ENCODE measurements around the gene TADA2B.

TADA2B gene

GRCh38 chr4:7003879-7004240 is 39.3 kb upstream of the TADA2B start:
- Histone ChIP-seq H4K20me1 (peaks cover 47 to 100% (median 100%) of the 10 kb centered on the region in 11 experiments), H3K4me1 (peaks cover 0 to 23% (median 12%) of the 10 kb centered on the region in 10 experiments; a peak in 11 of 20 replicates), H3K4me3 (no peak overlapping the region), H3K9me3 (replicated peaks in 1 of 11) (no peaks in the 10 kb centered on the region), H3K9ac (peak overlapping the region in 1 of 11 experiments; percentile 12; a peak in 2 of 22 replicates), H3K27ac (no peak overlapping the region), H3K4me2 (peak overlapping the region in 1 of 11 experiments; percentile 18; a peak in 1 of 22 replicates), H3K36me3 (peaks cover 100% of the 10 kb centered on the region in 11 experiments), H3K27me3 (no peaks in the 10 kb centered on the region)
- TF ChIP-seq Cebpa-rat (IDR thresholded peaks at IDR 0.05), result no peak

DNA sequence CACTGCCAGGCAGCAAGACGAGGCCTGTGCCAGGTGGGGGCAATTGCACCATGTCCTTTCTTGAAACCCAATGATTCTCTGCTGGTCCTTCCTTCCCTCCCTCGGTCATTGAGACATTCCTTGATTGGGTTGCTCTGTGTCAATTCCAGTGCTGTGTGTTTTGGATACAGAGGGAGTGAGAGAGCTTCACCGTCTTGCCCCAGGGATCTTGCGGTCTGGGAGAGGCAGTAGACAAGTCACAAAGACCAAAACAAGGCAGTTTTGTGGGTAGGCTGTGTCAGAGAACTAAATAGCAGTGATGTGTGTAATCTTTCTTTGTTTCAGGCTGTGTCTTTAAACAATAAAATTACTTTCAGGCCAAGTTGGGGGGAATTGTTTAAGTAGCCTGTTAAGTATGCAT is 38.8 kb upstream of the TADA2B start:
- no peak for TF ChIP-seq Cebpa-rat (IDR thresholded peaks at IDR 0.05)
- no peak overlapping the region for H3K27ac ChIP-seq
- peaks cover 50 to 100% (median 100%) of the 10 kb centered on the region in 11 experiments for H4K20me1 ChIP-seq
- H3K4me1 ChIP-seq, result peaks cover 0 to 23% (median 10%) of the 10 kb centered on the region in 10 experiments; a peak in 11 of 20 replicates
- peaks cover 100% of the 10 kb centered on the region in 11 experiments for H3K36me3 ChIP-seq
- no peak overlapping the region for H3K4me2 ChIP-seq
- H3K9ac ChIP-seq, result no peak overlapping the region; a peak in 1 of 22 replicates
- H3K9me3 ChIP-seq (replicated peaks in 1 of 11), result no peaks in the 10 kb centered on the region
- H3K27me3 ChIP-seq, result no peaks in the 10 kb centered on the region
- no peak overlapping the region for H3K4me3 ChIP-seq

- H3K36me3 ChIP-seq, result peaks cover 100% of the 10 kb centered on the region in 11 experiments
- no peak overlapping the region for H3K4me3 ChIP-seq
- H4K20me1 ChIP-seq, result peaks cover 55 to 100% (median 100%) of the 10 kb centered on the region in 11 experiments
- H3K4me1 ChIP-seq, result peaks cover 0 to 23% (median 13%) of the 10 kb centered on the region in 10 experiments; a peak in 12 of 20 replicates
- H3K4me2 ChIP-seq, result no peak overlapping the region
- no peaks in the 10 kb centered on the region for H3K27me3 ChIP-seq
- H3K27ac ChIP-seq, result no peak overlapping the region
- no peaks in the 10 kb centered on the region for H3K9me3 ChIP-seq (replicated peaks in 1 of 11)
- no peak for TF ChIP-seq Cebpa-rat (IDR thresholded peaks at IDR 0.05)
- no peak overlapping the region; a peak in 1 of 22 replicates for H3K9ac ChIP-seq
Observed at GRCh38 chr4:7005571-7005970, 37.6 kb upstream of the TADA2B start.

GRCh38 chr4:7006411-7006810 is 36.8 kb upstream of the TADA2B start:
- H3K9ac ChIP-seq, result no peak overlapping the region
- no peaks in the 10 kb centered on the region for H3K9me3 ChIP-seq (replicated peaks in 1 of 11)
- H3K27me3 ChIP-seq, result no peaks in the 10 kb centered on the region
- H3K36me3 ChIP-seq, result peaks cover 100% of the 10 kb centered on the region in 11 experiments
- H3K27ac ChIP-seq, result no peak overlapping the region
- H4K20me1 ChIP-seq, result peaks cover 53 to 100% (median 100%) of the 10 kb centered on the region in 11 experiments
- no peak overlapping the region for H3K4me3 ChIP-seq
- peaks cover 0 to 26% (median 18%) of the 10 kb centered on the region in 10 experiments; a peak in 14 of 20 replicates for H3K4me1 ChIP-seq
- no peak overlapping the region for H3K4me2 ChIP-seq
- TF ChIP-seq Cebpa-rat (IDR thresholded peaks at IDR 0.05), result no peak

GRCh38 chr4:7007142-7007907 is 35.8 kb upstream of the TADA2B start:
- H3K4me1 ChIP-seq, result peaks cover 2 to 36% (median 27%) of the 10 kb centered on the region in 10 experiments
- H3K4me3 ChIP-seq, result no peak overlapping the region
- no peak for TF ChIP-seq Cebpa-rat (IDR thresholded peaks at IDR 0.05)
- H3K4me2 ChIP-seq, result no peak overlapping the region
- peaks cover 98 to 100% (median 100%) of the 10 kb centered on the region in 11 experiments for H3K36me3 ChIP-seq
- H3K27ac ChIP-seq, result no peak overlapping the region
- peak overlapping the region in 4 of 11 experiments; percentile 8 to 29 (median 19); a peak in 2 of 22 replicates for H3K9ac ChIP-seq
- peaks cover 44 to 100% (median 99%) of the 10 kb centered on the region in 11 experiments for H4K20me1 ChIP-seq
- H3K9me3 ChIP-seq (replicated peaks in 1 of 11), result no peaks in the 10 kb centered on the region
- no peaks in the 10 kb centered on the region for H3K27me3 ChIP-seq

- Histone ChIP-seq H3K27me3 (no peaks in the 10 kb centered on the region), H3K9ac (peak overlapping the region in 4 of 11 experiments; percentile 3 to 29 (median 16); a peak in 1 of 22 replicates), H3K9me3 (replicated peaks in 1 of 11) (no peaks in the 10 kb centered on the region), H3K4me2 (no peak overlapping the region), H3K36me3 (peaks cover 93 to 100% (median 100%) of the 10 kb centered on the region in 11 experiments), H3K27ac (no peak overlapping the region), H4K20me1 (peaks cover 44 to 100% (median 97%) of the 10 kb centered on the region in 11 experiments), H3K4me1 (peaks cover 8 to 42% (median 30%) of the 10 kb centered on the region in 10 experiments), H3K4me3 (no peak overlapping the region)
- TF ChIP-seq Cebpa-rat (IDR thresholded peaks at IDR 0.05), result no peak
Observed at GRCh38 chr4:7007944-7008343, 35.2 kb upstream of the TADA2B start.

DNA sequence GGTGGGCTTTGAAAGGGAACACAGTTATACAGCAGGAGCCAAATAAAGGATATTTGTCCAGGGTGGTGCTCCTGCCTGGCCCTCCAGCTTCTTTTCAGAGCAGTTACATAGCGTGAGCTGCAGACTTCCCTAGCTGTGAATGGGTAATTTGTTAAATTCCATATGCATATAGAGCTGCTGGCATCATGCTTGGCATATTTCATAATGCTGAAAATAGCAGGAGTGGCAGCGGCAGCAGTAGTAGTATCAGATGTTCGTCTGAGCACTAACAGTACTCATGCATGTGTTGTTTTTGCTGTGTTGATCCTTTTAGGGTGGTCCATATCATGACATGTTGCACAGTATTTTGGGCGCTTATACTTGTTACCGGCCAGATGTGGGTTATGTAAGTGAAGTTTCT is 33.6 kb upstream of the TADA2B start:
- no peaks in the 10 kb centered on the region for H3K9me3 ChIP-seq (replicated peaks in 1 of 11)
- no peak for TF ChIP-seq Cebpa-rat (IDR thresholded peaks at IDR 0.05)
- H3K9ac ChIP-seq, result no peak overlapping the region; a peak in 1 of 22 replicates
- H3K4me2 ChIP-seq, result no peak overlapping the region
- peaks cover 43 to 100% (median 97%) of the 10 kb centered on the region in 11 experiments for H4K20me1 ChIP-seq
- no peak overlapping the region for H3K27ac ChIP-seq
- H3K36me3 ChIP-seq, result peaks cover 84 to 100% (median 98%) of the 10 kb centered on the region in 11 experiments
- H3K4me1 ChIP-seq, result peaks cover 21 to 57% (median 39%) of the 10 kb centered on the region in 10 experiments
- no peak overlapping the region for H3K4me3 ChIP-seq
- H3K27me3 ChIP-seq, result no peaks in the 10 kb centered on the region

DNA sequence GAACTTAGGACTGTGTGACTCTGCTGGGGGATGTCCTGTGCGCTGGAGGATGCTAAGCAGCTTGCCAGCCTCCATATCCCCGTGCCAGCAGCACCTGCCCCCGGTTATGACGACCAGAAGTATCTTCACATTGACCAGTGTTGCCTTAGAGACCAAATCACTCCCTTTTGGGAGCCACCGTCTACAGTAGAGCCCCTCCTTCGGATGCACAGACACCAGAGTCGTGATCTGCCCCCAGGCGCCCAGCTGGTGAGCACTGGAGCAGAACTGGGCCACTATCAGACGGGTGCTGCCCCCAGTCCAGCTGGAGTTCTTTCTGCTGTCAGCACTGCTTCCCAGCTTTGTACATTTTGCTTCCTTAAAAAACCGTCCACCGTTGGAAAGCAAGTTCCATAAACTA is 30.0 kb upstream of the TADA2B start:
- no peak for TF ChIP-seq Cebpa-rat (IDR thresholded peaks at IDR 0.05)
- no peaks in the 10 kb centered on the region for H3K27me3 ChIP-seq
- peaks cover 84 to 100% (median 98%) of the 10 kb centered on the region in 11 experiments for H3K36me3 ChIP-seq
- no peak overlapping the region for H3K4me3 ChIP-seq
- no peaks in the 10 kb centered on the region for H3K9me3 ChIP-seq (replicated peaks in 1 of 11)
- peaks cover 32 to 100% (median 97%) of the 10 kb centered on the region in 11 experiments for H4K20me1 ChIP-seq
- H3K27ac ChIP-seq, result peak overlapping the region in 6 of 11 experiments; percentile 1 to 46 (median 27); a peak in 11 of 22 replicates
- peaks cover 21 to 66% (median 48%) of the 10 kb centered on the region in 10 experiments for H3K4me1 ChIP-seq
- H3K4me2 ChIP-seq, result peak overlapping the region; percentile 36 to 79 (median 59)
- H3K9ac ChIP-seq, result peak overlapping the region in 3 of 11 experiments; percentile 5 to 44 (median 20); a peak in 2 of 22 replicates

DNA sequence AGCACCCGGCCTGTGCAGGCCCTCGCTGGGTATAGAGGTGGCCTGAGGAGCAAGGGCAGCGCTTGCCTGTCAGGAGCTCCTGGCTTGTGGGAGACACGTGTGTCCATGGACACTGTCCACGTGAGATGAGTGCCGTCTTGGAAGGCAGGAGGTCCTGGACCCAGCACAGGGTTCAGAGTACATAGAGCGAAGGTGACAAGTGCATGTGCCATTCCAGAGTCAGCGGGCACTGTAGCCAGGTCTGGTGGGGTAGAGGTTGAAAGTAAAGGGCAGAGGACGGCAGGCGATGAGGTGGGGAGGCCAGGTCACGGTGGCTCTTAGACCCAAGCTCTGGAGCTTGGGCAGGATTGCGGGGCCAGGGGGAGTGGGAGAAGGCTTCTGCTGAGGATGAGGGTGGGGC is 28.4 kb upstream of the TADA2B start:
- no peak for TF ChIP-seq Cebpa-rat (IDR thresholded peaks at IDR 0.05)
- no peaks in the 10 kb centered on the region for H3K9me3 ChIP-seq (replicated peaks in 1 of 11)
- no peaks in the 10 kb centered on the region for H3K27me3 ChIP-seq
- no peak overlapping the region for H3K4me3 ChIP-seq
- peaks cover 28 to 100% (median 97%) of the 10 kb centered on the region in 11 experiments for H4K20me1 ChIP-seq
- H3K27ac ChIP-seq, result peak overlapping the region in 4 of 11 experiments; percentile 10 to 36 (median 24); a peak in 6 of 22 replicates
- peaks cover 21 to 57% (median 47%) of the 10 kb centered on the region in 10 experiments for H3K4me1 ChIP-seq
- peak overlapping the region in 1 of 11 experiments; percentile 31; a peak in 2 of 22 replicates for H3K4me2 ChIP-seq
- H3K36me3 ChIP-seq, result peaks cover 83 to 100% (median 98%) of the 10 kb centered on the region in 11 experiments
- H3K9ac ChIP-seq, result no peak overlapping the region
